Dermis blood vessel endothelial cell (primary cell): ENCODE measurements around the gene TBC1D22A. TPM values are rescaled to one million over a fixed set of nuclear protein-coding genes. Genes with fewer than 3 reads are reported as not detected.

Experiments used
- DNase-seq: peaks from one replicate; pipeline ENCODE4 v3.0.0; 2010
- total RNA-seq: library from RNA; depleted of rRNA; stranded (reverse); fragments of >200 nt; gene quantifications from 2 replicates; pipeline ENCODE4 v1.2.3, GENCODE V29; 2014

The TBC1D22A gene
- total RNA-seq, 1 donor from 2014 or later, result 19.4 TPM

- DNase-seq, result no peak
Measured at GRCh38 chr22:47146941-47147340, 384.5 kb downstream of the TBC1D22A start.

DNA sequence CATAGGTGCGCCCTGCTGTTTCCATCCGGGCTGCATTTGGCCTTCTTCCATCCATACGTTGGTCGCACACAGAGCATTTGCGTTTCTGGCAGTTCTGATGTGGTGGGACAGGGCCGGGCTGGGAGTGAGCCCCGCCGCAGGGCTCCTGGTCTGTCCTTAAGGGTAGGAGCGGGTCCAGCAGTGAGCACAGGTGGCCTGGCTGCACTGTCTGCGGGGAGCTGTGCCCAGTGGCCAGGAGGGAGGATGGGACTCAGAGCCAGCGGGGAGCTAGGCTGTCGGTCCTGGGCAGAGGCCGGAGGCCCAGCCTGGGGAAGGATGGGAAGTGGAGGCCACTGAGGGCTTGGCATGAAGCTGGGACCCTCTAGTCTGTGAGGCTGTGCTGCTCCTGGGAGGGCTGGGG is 385.1 kb downstream of the TBC1D22A start:
- DNase-seq, result no peak

DNA sequence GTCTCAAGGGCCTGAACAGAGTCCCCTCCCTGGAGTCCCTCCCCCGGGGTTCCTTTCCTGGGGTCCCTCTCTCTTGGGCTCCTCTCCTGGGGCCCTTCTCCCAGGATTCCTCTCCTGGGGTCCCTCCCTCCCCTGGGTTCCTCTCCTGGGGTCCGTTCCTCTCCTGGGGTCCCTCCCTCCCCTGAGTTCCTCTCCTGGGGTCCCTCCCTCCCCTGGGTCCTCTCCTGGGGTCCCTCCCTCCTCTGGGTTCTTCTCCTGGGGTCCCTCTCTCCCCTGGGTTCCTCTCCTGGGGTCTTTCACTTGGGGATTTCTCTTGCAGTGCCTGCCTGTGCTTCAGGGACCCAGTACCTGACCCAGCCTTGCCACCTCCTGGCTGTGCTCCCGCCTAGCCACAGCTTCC is 386.1 kb downstream of the TBC1D22A start:
- DNase-seq, result no peak

GRCh38 chr22:47148956-47149728 is 386.7 kb downstream of the TBC1D22A start:
- DNase-seq, result no peak

DNA sequence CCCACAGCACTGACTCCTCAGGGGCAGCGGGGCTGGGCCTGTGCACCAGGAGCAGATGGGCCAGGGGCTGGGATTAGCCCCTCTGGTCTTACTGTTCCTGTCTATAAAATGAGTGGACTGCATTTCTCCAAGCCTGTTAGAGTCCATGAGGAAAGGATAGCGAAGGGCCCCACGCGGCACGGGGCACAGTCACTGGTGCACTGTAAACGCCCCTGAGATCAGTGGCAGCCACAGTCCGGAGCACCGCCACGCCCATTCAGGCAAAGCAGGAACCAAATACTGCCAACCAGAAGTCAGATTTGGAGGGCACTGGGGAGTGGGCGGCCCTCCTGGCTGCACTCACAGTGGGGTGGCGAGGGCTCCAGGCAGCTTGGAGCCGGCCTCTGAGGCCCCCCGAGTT is 387.5 kb downstream of the TBC1D22A start:
- DNase-seq, result no peak

GRCh38 chr22:47150426-47150825 is 388.0 kb downstream of the TBC1D22A start:
- DNase-seq, result no peak

DNA sequence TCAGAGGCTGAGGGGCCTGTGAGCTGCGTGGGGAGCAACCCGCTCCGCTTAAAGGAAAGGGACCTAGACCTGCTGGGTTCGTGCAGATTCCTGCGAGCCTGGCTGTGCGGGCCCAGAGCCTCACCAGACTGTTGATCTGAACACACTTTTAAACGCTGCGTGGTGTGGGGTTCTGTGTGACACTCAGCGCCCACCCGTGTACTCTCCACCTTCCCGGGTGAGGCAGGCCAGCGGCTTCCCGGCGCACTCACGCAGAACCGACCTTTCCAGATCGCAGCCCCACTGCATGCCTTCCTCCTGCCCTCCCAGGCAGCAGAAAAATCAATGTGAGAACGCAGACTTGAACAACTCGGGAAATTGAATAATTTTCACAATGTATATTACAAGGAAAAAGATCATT is 388.6 kb downstream of the TBC1D22A start:
- no peak for DNase-seq

- DNase-seq, result peak; percentile 65
Measured at GRCh38 chr22:47151490-47151889, 389.0 kb downstream of the TBC1D22A start.

GRCh38 chr22:47152236-47152635 is 389.8 kb downstream of the TBC1D22A start:
- no peak for DNase-seq

GRCh38 chr22:47152938-47153337 is 390.5 kb downstream of the TBC1D22A start:
- no peak for DNase-seq

GRCh38 chr22:47153854-47154525 is 391.5 kb downstream of the TBC1D22A start:
- DNase-seq, result no peak

- DNase-seq, result no peak
Measured at GRCh38 chr22:47154621-47155081, 392.2 kb downstream of the TBC1D22A start.

DNA sequence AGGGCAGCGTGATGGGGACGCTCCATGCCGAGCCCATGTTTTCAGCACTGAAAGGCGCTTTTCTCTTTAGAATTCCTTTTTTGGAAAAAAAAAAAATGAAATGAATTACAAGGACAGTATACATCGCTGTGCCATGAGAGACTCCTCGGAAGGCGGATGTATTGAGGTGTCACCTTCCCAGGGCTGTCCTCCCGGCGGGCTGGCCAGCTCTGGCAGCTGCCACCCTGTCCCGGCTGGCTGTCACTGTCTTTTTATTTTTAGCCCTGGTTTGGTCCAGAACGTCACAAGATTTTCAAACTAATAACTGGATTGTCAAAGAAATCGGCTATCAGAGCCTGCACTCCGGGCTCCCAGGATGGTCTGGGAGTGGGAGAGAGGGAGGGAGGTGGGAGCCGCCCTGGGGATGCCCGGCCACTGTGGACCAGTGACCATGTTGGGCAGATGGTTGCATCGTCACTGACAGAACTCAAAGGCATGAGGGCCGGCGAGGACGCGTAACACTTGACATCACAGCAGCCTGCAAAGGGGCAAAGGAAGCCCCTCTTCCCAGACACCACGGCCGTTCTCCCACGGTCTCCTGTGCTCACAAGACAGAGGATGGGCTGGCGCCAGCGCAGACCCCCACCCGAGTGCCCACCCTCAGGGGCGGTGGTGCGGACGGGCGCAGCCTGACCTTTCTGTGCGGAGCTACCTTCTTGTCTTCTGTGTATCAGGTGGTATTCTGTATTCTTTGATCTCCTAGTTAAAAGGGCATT is 392.9 kb downstream of the TBC1D22A start:
- DNase-seq, result no peak

- DNase-seq, result no peak
Measured at GRCh38 chr22:47155912-47156311, 393.5 kb downstream of the TBC1D22A start.

DNA sequence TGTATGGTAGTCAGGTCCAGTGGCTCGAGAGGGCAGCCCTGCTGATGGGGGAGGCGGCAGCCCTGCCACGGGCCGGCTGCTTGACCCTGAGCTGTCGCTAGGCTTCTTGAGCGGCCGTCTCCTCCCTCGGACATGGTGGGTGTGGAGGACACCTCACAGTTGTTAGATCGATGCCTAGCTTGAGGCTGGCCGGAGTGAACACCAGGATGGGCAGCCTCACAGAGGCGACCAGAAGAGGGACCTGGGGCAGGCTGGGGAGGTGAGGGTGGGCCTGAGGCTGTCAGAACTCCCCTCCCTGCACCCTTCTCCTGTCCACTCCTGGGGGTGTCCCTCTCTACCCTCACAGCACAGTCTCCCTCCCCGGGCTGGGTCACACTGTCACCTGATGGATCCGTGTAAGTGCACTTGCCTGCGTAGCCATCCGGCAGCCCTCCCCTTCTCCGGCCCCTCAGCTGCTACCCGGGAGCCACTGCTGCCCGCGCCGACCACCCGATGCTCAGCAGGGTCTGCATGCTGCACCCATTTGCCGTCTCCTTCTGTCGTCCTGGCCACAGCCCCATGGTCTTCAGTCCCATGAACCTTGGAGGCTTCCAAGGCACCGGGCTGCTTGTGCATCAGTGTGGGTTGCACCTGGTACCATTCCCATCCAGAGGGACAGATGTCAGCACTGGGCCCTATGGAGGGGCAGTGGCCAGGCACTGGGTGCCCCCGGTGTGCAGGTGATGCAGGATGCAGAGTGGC is 394.1 kb downstream of the TBC1D22A start:
- no peak for DNase-seq

DNA sequence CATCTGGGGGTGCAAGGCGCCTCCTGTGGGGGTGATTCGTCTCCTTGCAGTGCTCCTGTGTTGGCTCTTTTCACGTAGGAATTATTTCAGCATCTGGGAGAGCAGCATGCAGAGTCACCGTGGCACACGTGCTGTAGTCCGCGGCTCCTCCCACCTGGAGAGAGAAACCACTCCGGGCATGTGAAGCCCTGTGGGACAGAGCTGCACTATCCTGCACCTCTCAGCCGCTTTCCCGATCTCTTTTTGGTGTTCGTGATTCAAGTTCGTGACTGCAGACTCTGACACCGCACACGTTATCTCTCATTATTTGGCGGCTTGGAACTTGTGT is 394.6 kb downstream of the TBC1D22A start:
- no peak for DNase-seq

DNA sequence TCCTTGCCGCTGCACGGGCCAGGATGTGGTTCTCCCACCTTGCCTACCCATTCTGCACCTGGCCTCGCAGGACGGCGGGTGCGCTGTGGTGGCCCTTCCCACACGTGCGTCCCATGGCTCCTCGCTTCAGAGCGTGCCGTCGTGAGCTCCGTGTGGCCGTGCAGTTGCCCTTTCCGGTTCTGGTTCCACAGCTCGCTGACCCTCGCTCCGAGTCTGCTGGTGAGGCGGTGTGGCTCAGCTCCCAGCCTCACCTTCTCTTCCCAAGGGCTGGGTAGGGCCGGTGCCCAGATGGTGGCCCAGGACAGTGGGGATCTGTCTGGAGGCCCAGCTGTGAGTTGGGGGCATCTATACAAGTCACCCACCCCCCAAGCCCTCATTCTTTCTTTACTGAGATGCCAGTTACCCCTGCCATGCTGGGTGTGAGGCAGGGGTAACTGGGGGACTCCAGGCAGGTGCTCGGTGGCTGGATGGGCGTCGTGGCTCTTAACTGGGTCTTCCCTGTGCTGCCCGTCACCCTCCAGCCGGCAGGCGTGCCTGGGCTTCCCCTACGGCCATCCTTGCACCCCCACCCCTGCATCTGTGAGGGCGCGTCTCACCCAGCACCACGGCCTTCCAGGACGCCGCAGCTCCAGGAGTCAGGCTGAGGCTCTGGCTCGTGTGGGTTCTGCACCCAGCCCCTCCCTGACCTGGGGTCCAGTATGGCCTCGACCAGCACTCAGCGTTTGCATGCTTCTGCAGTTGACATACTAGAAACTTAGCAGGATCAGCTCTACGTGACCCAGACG is 395.2 kb downstream of the TBC1D22A start:
- no peak for DNase-seq

- no peak for DNase-seq
Measured at GRCh38 chr22:47158457-47158856, 396.0 kb downstream of the TBC1D22A start.

DNA sequence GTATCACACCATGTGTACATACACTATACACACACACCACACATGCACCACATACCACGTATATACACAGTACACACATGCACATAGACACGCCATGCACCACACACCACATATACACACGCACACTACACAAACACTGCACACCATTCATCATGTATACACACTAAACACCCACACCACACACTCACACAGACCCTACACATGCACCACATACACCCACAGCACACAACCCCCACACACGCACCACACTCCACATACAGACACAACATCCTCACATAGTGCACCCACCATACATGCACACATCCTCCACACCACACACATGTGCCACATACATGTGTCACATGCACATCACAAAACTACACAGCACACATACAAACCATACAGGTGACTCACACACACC is 397.1 kb downstream of the TBC1D22A start:
- DNase-seq, result no peak

DNA sequence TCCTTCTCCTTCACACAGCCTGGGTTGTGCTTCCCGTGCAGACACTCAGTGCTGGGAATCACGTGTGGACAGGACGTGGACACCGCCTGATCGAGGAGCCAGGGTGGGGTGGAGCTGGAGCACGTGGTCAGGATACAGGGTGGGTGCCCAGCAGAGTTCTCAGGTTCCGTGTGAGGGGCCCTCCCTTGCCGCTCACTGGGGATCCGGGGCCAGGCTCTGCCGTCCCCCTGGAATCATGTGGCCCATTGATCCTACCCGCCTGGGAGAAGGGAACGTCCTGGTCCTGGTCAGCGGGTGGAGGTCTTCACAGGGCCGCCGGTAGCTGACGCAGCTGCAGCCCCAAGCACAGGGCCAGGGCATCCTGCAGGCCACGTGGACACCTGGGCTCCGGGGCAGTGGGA is 397.7 kb downstream of the TBC1D22A start:
- no peak for DNase-seq

- no peak for DNase-seq
Measured at GRCh38 chr22:47160781-47161520, 398.5 kb downstream of the TBC1D22A start.
